Measurements from ENCODE around the gene FIGN.

DNA sequence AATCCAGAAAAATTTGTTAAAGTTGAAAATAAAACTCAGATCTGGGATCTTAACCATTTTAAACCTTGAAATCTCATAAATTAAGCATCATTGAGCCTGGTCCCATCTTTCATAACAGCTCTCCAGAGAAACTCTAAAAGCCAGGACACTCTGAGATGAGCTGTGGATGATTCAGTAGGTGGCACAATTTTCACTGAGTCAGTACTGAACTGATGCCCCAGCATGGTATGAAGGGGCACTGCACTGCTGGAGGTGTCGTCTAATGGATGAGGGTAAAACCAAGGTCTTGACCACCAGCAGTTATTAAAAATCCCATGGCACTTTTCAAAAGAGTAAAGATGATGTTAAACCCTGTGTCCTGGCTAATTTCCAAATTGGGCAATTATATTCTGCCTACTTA is 170.6 kb downstream of the FIGN start:
- TF ChIP-seq EZH2 (IDR thresholded peaks at IDR 0.05) = no peak
- TF ChIP-seq, protein P1, sequence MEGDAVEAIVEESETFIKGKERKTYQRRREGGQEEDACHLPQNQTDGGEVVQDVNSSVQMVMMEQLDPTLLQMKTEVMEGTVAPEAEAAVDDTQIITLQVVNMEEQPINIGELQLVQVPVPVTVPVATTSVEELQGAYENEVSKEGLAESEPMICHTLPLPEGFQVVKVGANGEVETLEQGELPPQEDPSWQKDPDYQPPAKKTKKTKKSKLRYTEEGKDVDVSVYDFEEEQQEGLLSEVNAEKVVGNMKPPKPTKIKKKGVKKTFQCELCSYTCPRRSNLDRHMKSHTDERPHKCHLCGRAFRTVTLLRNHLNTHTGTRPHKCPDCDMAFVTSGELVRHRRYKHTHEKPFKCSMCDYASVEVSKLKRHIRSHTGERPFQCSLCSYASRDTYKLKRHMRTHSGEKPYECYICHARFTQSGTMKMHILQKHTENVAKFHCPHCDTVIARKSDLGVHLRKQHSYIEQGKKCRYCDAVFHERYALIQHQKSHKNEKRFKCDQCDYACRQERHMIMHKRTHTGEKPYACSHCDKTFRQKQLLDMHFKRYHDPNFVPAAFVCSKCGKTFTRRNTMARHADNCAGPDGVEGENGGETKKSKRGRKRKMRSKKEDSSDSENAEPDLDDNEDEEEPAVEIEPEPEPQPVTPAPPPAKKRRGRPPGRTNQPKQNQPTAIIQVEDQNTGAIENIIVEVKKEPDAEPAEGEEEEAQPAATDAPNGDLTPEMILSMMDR (IDR thresholded peaks at IDR 0.05) = no peak

Measured in neural progenitor cell (in vitro differentiated cells).